IMR-90 (cell line): ENCODE results near the gene MPG.
A peak's percentile ranks its signal among the peaks of the same experiment; 100 is the strongest.

Source experiments
- CEBPB ChIP-seq: IDR thresholded peaks from 2 replicates; pipeline ENCODE4 v1.6.1; 2012; ENCODE audit warnings: low read depth, low read length, improper control_type of control experiment
- CHD1 ChIP-seq: IDR thresholded peaks from 2 replicates; pipeline ENCODE4 v1.6.1; 2012; ENCODE audit warnings: low read depth, low read length, improper control_type of control experiment
- ELK1 ChIP-seq: fragments of 150-350 bp; IDR thresholded peaks from 2 replicates; pipeline ENCODE4 v1.6.1; 2016; ENCODE audit warnings: low read depth, mild to moderate bottlenecking, low read length, moderate library complexity, borderline replicate concordance
- MAFK ChIP-seq: IDR thresholded peaks from 2 replicates; pipeline ENCODE4 v1.6.1; 2012; ENCODE audit warnings: low read depth, low read length, improper control_type of control experiment
- POLR2A ChIP-seq: IDR thresholded peaks from 2 replicates; pipeline ENCODE4 v1.6.1; 2012; ENCODE audit warnings: mild to moderate bottlenecking, low read depth, low read length
- RAD21 ChIP-seq: IDR thresholded peaks from 2 replicates; pipeline ENCODE4 v1.6.1; 2012; ENCODE audit warnings: low read length, improper control_type of control experiment
- RFX5 ChIP-seq: IDR thresholded peaks from 2 replicates; pipeline ENCODE4 v1.8.0; 2012; ENCODE audit warnings: low read depth, mild to moderate bottlenecking, low read length, moderate library complexity
- SMC3 ChIP-seq: fragments of 150-350 bp; IDR thresholded peaks from 2 replicates; pipeline ENCODE4 v1.6.1; 2016; ENCODE audit warnings: low read depth, mild to moderate bottlenecking, antibody characterized with exemption, low read length, moderate library complexity
- TF ChIP-seq, protein P1 (sequence below): conservative IDR thresholded peaks from 2 replicates; pipeline ENCODE4 v1.5.1; 2012; ENCODE audit warnings: mild to moderate bottlenecking, low read depth, low read length, improper control_type of control experiment
- TF ChIP-seq, protein P2 (sequence below): fragments of 150-350 bp; IDR thresholded peaks from 2 replicates; pipeline ENCODE4 v1.6.1; 2017; ENCODE audit warnings: mild to moderate bottlenecking, antibody characterized with exemption, low read length, low read depth

DNA sequence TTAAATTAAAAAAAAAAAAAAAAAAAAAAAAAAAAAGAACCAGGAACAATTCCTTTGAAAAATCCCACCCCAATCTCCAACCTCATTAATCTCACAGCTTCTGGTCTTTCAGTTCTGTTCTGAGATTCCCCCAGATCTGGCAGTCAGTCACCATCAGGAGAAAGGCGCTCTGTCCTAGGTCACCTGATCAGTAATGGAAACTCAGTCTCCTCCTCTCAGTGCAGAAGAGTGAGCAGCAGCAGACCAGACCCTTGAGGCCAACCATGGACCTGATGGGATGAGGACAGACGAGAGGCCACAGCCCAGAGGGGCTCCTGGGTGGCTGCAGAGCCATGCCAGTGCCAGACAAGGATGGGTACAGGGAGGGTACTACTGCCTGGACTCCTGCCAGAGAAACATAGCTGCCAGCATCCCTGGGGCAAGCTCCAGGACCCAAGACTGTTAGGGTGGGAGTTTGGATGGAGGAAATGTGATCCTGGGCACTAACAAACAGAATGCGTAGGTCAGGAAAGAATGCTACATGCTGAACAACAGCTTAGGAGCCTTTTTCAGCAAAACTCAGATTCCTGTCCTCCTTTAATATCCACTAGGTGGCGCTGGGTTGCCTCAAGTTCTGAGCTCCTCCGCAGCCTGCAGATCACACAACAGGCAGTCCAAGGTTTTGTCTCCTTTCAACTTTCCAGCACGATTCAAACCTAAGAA is 28.7 kb downstream of the MPG start:
- no peak for TF ChIP-seq POLR2A
- TF ChIP-seq, protein P1, sequence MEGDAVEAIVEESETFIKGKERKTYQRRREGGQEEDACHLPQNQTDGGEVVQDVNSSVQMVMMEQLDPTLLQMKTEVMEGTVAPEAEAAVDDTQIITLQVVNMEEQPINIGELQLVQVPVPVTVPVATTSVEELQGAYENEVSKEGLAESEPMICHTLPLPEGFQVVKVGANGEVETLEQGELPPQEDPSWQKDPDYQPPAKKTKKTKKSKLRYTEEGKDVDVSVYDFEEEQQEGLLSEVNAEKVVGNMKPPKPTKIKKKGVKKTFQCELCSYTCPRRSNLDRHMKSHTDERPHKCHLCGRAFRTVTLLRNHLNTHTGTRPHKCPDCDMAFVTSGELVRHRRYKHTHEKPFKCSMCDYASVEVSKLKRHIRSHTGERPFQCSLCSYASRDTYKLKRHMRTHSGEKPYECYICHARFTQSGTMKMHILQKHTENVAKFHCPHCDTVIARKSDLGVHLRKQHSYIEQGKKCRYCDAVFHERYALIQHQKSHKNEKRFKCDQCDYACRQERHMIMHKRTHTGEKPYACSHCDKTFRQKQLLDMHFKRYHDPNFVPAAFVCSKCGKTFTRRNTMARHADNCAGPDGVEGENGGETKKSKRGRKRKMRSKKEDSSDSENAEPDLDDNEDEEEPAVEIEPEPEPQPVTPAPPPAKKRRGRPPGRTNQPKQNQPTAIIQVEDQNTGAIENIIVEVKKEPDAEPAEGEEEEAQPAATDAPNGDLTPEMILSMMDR = peak; percentile 88
- TF ChIP-seq MAFK = no peak
- peak; percentile 87 for TF ChIP-seq RAD21
- no peak for TF ChIP-seq RFX5
- TF ChIP-seq, protein P2, sequence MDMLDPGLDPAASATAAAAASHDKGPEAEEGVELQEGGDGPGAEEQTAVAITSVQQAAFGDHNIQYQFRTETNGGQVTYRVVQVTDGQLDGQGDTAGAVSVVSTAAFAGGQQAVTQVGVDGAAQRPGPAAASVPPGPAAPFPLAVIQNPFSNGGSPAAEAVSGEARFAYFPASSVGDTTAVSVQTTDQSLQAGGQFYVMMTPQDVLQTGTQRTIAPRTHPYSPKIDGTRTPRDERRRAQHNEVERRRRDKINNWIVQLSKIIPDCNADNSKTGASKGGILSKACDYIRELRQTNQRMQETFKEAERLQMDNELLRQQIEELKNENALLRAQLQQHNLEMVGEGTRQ = no peak
- no peak for TF ChIP-seq CEBPB
- no peak for TF ChIP-seq ELK1
- TF ChIP-seq CHD1 = no peak
- peak; percentile 83 for TF ChIP-seq SMC3
